ES-I3 (cell line): ENCODE data around the gene GDNF.
"Not testable (repeated sequence)": the region's sequence is repeated elsewhere in the genome, so short reads cannot be mapped to it uniquely, and the experiment has no call there.

ENCODE experiments used
- H3K36me3 ChIP-seq: 2 replicates; pipeline ENCODE4 v1.6.1; 2013; ENCODE audit warnings: mild to moderate bottlenecking, low read length, control low read depth, moderate library complexity; ENCODE audit not compliant: insufficient read depth
- H3K4me1 ChIP-seq: 2 replicates; pipeline ENCODE4 v1.6.1; 2013; ENCODE audit warnings: mild to moderate bottlenecking, control low read depth, low read length; ENCODE audit not compliant: insufficient read depth
- H3K9ac ChIP-seq: 2 replicates; pipeline ENCODE4 v1.6.1; 2013; ENCODE audit warnings: low read depth, mild to moderate bottlenecking, low read length, moderate library complexity
- H3K9me3 ChIP-seq: 2 replicates; pipeline ENCODE4 v1.6.1; 2013; ENCODE audit warnings: mild to moderate bottlenecking, low read length, moderate library complexity; ENCODE audit not compliant: control insufficient read depth, insufficient read depth

GDNF gene, protein sequence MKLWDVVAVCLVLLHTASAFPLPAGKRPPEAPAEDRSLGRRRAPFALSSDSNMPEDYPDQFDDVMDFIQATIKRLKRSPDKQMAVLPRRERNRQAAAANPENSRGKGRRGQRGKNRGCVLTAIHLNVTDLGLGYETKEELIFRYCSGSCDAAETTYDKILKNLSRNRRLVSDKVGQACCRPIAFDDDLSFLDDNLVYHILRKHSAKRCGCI

DNA sequence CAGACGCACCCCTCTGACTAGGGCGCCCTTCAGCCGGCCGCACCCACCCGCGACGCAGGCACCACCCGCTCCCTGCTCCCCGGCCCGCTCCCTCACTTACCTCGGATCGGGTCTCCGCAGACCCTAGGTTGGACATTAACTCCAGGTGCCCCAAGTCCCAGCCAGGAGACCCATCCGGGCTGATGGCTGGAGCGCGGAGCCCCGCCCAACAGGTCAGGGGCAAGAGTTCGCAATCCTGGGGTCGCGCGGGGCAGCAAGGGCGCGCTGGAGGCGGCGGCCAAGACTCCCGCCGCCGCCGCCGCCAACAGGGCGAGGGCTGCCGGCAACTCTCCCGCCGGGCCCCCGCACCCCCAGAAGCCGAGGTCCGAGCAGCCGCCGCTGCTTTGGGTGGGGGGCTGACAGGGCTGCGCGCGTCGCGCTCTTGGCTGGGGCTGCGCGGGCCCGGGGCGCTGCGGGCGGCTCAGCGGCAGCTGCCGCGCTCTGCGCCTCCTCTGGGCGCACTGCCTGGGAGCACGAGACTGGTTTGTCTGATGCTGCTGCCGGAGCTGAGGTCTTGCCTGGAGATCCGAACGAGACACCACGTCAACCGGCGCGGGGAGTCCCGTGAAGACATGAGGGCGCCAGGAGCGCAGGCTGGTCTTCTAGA, at the start of gene GDNF:
Gene GDNF (minus strand): TSS at position 635 of the 646 bp plus-strand sequence. CDS start 5,245 bp downstream, outside the sequence.
- Histone ChIP-seq H3K9ac (peak within 1 kb of the TSS; percentile 28), H3K4me1 (peaks cover 14% of the 10 kb centered on the region), H3K9me3 (no peaks in the 10 kb centered on the region), H3K36me3 (no peaks in the 10 kb centered on the region)

DNA sequence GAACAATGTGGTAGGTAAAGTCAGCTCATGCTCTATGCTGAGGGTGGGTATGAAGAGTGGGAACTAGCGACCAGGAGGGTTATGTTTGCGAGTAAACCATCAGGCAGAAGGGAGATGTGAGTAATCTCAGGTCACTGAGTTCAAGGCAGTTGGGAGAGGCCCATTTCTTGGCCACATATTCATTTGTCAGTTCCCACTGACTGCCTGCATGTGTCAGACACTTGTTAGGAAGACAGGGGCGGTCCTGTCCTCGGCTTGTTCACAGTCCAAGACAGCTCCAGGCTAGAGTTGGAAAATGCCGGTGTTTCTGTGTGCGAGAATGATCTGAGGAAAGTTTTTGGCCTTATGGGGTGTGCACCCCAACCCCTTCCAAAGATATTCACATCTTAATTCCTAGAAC, 48.6 kb upstream of the GDNF start:
- Histone ChIP-seq H3K9ac (no peak overlapping the region), H3K36me3 (no peaks in the 10 kb centered on the region), H3K9me3 (no peaks in the 10 kb centered on the region), H3K4me1 (no peaks in the 10 kb centered on the region)

DNA sequence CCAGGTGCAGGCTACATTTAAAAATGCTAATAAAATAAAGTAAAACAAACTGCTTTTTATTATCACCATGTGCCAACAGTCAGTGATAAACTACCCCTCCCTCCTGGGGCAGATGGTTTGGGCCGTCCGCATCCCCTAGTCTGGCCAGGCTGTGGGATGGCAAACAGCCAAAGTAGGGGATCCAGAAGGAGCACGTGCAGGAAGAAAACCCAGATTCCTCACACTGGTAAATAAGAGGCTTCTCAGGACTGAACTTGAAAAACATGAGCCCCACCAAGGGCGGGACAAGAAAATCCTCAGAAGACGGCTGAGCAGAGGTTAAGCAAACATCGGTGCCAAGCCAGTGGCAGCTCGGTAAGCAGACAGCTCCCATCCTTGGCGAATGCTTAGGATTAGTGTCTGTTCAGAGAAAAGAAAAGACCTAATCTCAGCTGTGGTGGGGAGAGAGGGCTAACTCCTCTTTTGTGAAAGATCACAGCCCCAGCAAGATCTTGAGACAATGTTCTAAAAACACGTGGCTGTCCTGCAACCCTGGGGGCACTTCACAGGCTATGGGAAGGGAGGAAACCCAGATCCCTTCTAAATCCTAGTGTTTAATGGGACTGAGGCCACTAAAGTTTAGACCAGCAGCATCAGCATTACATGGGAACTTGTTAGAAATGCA, 46.5 kb upstream of the GDNF start:
- H3K36me3 ChIP-seq, result no peaks in the 10 kb centered on the region
- H3K9me3 ChIP-seq, result no peaks in the 10 kb centered on the region
- H3K4me1 ChIP-seq, result no peaks in the 10 kb centered on the region
- H3K9ac ChIP-seq, result no peak overlapping the region

DNA sequence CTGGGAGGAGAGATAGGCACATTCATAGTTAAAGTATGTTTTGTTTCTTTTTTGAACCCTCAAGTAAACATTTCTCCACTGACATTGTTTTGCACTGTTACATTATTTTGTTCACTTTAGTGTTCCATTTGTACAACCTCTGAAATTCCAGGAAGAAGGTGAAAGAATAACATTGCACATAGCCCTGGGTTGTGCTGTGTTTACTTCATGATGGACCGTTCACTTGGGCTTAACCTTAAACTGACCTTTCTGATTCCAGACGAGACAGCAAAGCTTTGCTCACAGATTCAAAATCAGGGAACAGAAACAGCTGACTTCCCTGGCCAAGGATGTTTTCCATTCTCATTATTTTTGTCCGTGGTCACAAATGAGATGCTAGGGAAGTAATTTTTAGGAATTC, 42.8 kb upstream of the GDNF start:
- Histone ChIP-seq H3K4me1 (no peaks in the 10 kb centered on the region), H3K9ac (no peak overlapping the region), H3K9me3 (no peaks in the 10 kb centered on the region), H3K36me3 (no peaks in the 10 kb centered on the region)

DNA sequence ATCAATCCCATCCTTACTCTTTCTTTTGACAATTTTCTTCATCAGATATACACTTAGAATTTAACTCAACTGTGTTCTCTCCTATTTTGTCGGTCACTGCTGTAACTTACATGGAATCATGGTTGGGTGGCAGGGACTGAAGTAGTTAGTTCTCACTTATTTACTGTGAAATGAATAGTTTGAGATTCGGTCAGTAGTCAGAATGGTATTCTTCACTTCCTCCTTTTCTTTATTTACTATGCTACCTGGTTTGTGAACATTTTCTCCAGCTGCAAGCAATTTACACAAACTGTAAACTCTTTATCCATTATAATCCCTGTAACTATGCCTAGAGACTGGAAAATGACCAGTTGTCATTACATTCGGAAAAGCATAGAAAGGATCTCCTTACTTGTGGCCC, 41.5 kb upstream of the GDNF start:
- Histone ChIP-seq H3K9me3 (0 out of 2 replicates have a peak, but pooled peaks cover 1% of the 10 kb centered on the region), H3K36me3 (no peaks in the 10 kb centered on the region), H3K9ac (no peak overlapping the region), H3K4me1 (no peaks in the 10 kb centered on the region)

DNA sequence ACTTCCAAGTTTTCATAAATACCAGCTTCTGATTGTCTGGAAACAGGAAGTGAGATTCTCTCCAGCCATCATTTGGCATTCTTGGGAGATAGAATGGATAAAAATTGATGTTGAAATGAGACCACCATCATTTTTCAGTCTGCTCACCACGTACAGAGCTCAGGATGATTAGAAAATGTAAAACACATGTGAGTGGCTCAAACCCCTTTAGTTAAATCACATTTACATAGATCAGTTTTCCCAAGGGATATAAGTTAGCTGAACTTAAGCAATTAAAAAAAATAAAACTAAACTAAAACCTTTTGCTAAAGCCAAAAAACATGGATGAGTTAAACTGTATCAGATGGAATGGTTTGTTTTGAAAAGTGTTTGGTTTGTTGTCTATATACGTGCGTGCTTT, 37.1 kb upstream of the GDNF start:
- no peak overlapping the region for H3K9ac ChIP-seq
- no peaks in the 10 kb centered on the region for H3K4me1 ChIP-seq
- H3K9me3 ChIP-seq, result 0 out of 2 replicates have a peak, but pooled peaks cover 3% of the 10 kb centered on the region
- no peaks in the 10 kb centered on the region for H3K36me3 ChIP-seq

DNA sequence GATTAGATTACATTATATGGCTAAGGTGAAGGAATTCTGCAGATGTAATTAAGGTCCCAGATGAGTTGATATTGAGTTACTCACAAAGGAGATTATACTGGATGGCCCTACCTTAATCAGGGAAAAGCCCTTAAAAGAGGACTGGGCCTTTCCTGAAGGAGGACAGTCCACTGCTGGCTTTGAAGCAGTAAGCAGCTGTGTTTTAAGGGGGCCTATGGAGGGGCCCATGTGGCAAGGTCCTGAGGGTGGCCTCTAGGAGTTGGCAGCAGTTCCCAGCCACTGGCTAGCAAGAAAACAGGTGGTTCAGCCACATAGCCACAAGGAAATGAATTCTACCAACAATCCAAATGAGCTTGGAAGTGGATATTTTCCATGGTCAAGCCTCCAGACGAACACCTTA, 36.4 kb upstream of the GDNF start:
- Histone ChIP-seq H3K36me3 (no peaks in the 10 kb centered on the region), H3K9me3 (0 out of 2 replicates have a peak, but pooled peaks cover 3% of the 10 kb centered on the region), H3K4me1 (no peaks in the 10 kb centered on the region), H3K9ac (no peak overlapping the region)

DNA sequence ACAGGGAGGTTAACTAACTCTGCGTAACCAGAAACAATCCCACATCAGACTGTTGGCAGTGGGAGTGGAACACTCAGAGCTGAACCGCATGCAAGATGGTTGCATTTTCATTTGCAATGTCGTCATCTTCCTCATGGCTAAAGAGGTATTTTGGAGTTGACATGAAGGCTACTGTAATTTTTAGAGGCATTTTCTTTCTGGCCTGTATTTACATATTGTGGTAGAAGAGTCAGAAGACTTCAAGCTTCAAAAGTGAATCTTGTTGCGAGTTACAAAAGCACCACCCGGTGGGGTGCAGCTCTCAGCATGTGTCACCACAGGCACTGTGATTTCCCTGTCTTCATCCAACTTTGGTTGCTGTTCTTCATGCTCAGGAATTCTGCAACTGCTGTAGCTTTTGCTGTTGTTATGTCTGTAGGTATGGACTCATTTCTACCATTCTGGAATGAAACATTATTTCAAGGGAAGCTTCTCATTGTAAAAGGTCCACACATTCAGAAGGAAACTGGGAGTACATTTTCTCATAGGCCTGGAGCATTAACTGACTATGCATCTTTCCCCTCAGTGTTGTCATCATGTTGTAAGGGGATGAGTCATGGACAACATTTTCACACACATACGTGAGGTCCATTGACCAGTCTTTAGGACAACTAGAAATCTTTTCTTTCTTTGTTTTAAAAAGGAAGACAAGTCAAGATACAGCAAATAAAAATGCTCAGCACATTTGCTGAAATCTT, 35.4 kb upstream of the GDNF start:
- H3K4me1 ChIP-seq, result no peaks in the 10 kb centered on the region
- no peaks in the 10 kb centered on the region for H3K36me3 ChIP-seq
- H3K9ac ChIP-seq, result no peak overlapping the region
- 0 out of 2 replicates have a peak, but pooled peaks cover 3% of the 10 kb centered on the region for H3K9me3 ChIP-seq

DNA sequence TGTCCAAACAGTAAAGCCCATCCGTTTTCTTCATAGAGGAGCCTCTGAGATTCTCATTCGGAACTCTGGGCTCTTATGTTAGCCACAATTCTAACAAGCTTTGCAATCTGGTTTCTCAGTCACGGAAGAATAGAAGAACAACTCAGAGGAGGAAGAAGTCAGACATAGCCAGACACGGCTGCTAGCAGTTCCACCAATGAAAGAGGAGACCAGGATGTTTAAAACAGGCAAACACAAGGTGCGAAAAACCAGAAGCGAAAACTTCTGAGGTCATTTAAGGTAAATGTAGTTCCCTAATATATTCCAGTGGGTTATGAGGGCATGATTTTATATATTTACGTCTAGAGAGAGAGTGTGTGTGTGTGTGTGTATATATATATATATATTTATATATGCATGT, 34.1 kb upstream of the GDNF start:
- Histone ChIP-seq H3K36me3 (no peaks in the 10 kb centered on the region), H3K9ac (no peak overlapping the region), H3K4me1 (no peaks in the 10 kb centered on the region), H3K9me3 (0 out of 2 replicates have a peak, but pooled peaks cover 3% of the 10 kb centered on the region)

DNA sequence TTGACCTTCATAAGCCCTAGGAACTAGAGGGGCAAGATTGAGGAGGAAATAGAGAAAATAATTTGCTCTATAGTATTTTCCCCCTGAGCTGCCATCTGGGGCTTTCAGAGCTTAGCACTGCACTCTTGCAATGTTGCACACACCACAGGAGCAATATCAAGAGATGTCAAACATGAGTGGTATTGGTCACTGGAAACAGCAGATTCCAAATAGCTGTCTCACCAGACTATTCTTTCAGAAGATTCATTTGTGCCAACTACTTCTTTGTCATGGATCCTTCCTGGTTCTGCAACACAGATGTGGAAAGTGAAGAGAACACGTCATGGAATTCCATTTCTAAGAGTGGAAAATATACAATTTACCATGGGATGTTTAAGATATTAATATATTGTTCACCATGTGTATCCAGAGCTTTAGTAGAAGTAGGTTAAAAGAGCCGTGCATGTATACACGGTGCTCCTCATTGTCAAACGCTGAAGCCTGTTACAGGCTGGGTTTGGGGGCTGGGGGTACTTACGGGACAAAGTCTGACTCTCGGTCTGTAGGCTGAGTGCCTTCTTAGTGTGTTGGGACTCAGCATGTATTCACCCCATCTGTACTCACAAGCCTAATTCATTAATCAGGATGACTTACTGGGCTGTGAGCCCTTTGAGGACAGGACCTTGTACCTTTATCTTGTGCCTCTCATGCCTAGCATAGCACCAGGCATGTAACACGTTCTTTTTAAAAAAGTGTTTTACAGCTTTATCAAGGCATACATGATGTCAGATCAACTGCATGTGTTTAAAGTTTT, 31.4 kb upstream of the GDNF start:
- Histone ChIP-seq H3K9ac (no peak overlapping the region), H3K4me1 (no peaks in the 10 kb centered on the region), H3K9me3 (0 out of 2 replicates have a peak, but pooled peaks cover under 1% of the 10 kb centered on the region), H3K36me3 (no peaks in the 10 kb centered on the region)

DNA sequence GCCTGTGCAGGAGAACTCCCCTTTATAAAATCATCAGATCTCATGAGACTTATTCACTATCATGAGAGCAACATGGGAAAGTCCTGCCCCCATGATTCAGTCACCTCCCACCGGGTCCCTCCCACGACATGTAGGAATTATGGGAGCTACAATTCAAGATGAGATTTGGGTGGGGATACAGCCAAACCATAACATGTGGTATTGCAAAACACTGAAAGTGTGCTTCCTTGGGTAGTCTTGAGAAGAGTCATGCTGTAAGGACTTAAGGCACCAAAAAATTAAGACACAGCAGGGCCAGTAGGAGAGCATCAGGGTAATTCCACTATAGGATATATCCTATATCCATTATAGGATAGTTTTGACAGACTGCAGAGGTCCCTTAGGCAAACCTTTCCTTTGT, 29.4 kb upstream of the GDNF start:
- Histone ChIP-seq H3K9ac (no peak overlapping the region), H3K9me3 (no peaks in the 10 kb centered on the region; the same call in 1 of the 2 replicates), H3K36me3 (no peaks in the 10 kb centered on the region), H3K4me1 (no peaks in the 10 kb centered on the region)

DNA sequence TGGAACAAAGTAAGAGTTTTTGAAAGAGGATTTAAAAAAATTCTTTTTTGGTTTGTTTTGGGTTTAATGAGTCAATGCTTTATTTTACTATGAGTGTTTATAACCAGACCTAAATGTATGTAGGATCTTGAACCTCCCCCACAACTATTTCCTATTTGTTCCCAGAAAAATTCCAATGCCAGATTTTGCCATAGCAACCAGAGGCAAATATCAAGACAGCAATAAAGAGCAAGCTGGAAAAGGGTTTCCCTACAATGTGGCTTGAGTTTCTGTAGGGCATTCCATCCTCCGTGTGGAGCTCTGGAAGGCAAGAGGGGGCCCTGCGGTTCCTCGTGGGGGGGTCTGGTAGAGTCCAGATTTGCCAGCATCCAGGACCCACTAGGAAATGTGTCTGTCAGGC, 27.8 kb upstream of the GDNF start:
- Histone ChIP-seq H3K9me3 (no peaks in the 10 kb centered on the region; the same call in 1 of the 2 replicates), H3K36me3 (no peaks in the 10 kb centered on the region), H3K9ac (no peak overlapping the region), H3K4me1 (no peaks in the 10 kb centered on the region)

DNA sequence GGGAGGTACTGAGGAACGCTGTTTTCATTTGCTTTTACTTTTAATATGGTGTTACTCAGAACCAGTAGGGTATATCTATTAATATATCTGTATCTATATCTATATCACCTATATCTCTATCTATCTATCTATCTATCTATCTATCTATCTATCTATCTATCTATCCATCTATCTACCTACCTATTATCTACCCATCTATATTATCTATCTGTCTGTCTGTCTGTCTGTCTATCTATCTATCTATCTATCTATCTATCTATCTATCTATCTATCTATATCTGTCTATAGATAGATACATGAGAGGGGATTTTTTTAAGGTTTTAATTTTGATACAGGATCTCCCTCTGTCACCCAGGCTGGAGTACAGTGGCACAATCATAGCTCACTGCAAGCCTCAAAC, 23.1 kb upstream of the GDNF start:
- not testable (repeated sequence) for H3K9me3 ChIP-seq, H3K4me1 ChIP-seq, H3K9ac ChIP-seq, H3K36me3 ChIP-seq

DNA sequence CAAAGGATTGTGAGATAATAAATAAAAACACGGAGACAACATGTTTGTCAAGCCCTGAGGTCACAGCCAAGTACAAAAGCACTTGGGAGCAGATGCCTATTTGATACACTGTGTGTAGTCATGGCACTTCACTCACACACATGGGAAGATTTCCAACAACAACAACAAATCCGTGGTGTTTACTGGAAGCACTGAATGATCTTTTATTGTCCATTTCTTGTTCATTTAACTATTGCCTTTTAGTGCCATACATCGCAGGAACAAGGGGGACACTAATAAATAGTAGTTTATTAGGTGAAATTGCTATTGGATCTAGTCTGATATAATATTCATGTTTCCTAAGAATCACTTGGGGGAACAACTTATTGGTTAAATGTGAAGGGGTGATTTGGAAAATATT, 20.4 kb upstream of the GDNF start:
- no peaks in the 10 kb centered on the region for H3K4me1 ChIP-seq

More for the DNA sequence above, 20.4 kb upstream of the GDNF start:
- H3K36me3 ChIP-seq, result no peaks in the 10 kb centered on the region
- no peaks in the 10 kb centered on the region for H3K9me3 ChIP-seq
- no peak overlapping the region for H3K9ac ChIP-seq
